SW480 (cell line): Measurements from ENCODE around the gene DET1.
"Not testable (repeated sequence)": the region's sequence is repeated elsewhere in the genome, so short reads cannot be mapped to it uniquely, and the experiment has no call there.

Experiments
- DNase-seq: peaks from one replicate; pipeline ENCODE4 v3.0.0-alpha.2; 2016; ENCODE audit warnings: low spot score

The DET1 gene

DNA sequence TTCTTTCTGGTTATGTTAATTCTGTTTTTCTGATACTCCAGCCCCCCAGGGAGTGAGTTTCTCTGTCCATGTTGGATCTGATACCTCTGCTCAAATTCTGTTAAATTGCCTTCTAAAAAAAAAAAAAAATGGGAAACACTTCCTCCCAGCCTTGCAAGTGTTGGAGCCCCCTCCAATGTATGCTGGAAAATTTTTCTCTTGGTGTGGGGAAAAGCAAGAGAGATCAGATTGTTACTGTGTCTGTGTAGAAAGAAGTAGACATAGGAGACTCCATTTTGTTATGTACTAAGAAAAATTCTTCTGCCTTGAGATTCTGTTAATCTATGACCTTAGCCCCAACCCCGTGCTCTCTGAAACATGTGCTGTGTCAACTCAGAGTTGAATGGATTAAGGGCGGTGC lies 6.1 kb downstream of the DET1 start:
- DNase-seq, result not testable (repeated sequence)

- DNase-seq, result no peak
Observed at GRCh38 chr15:88539441-88539840, 7.0 kb downstream of the DET1 start.

DNA sequence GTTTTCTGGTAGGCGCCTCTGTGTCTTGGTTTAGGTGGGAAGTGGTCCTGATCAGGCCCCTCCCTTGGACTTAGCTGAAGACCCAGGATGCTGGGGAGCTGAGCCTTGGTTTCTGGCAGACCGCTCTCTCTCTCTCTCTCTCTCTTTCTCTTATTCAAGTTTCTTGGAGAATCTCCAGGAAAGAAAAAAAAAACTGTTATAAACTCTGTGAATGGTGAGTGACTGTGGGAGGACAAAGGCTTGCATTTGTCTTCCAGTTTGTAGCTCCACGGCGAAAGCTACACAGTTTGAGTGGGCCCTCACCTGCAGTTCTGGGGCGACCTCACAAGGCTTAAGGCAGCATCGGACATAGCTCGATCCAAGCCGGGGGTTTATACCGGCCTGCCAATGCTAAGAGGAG lies 7.5 kb downstream of the DET1 start:
- DNase-seq, result no peak

DNA sequence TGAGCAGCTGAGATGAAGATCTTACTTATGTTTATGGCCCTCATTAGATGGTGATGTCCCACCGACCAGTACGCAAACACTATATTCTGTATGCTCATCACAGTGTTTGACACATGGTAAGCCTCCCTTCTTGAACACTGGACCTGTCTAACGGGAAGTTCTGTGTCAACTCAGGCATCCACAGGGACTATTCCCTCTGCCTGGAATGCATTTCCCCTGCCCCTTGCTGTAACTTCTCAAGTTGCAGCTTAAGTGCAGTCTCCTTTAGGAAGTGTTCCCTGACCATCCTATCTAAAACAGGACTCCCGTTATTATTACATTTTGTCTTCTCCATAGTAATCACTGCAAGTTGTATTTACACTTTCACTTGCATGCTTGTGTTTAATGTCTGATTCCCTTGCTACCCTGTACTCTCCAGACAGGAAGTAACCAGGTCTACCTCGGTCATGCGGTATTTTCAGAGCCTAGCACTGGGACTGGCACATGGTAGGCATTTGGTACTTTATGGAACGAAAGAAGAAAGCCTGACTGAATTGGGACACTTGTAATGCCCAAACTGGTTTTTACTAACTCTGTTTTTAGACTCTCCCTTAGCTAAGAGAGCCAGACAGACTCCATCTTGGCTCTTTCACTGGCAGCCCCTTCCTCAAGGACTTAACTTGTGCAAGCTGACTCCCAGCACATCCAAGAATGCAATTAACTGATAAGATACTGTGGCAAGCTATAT lies 8.7 kb downstream of the DET1 start:
- DNase-seq, result no peak

- no peak for DNase-seq
Observed at GRCh38 chr15:88535607-88536313, 10.7 kb downstream of the DET1 start.

- no peak for DNase-seq
Observed at GRCh38 chr15:88535100-88535499, 11.4 kb downstream of the DET1 start.

DNA sequence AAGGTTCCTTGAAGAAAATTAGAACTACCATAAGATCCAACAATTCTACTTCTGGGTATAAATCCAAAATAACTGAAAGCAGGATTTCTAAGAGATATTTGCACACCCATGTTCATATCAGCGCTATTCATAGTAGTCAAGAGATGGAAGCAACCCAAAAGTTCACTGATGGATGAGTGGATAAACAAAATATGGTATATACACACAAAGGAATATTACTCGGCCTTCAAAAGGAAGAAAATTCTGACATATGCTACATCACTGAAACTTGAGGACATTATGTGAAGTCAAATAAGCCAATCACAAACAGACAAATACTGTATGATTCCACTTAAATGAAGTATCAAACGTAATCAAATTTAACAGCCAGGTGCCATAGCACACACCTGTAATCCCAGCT lies 13.1 kb downstream of the DET1 start:
- no peak for DNase-seq

DNA sequence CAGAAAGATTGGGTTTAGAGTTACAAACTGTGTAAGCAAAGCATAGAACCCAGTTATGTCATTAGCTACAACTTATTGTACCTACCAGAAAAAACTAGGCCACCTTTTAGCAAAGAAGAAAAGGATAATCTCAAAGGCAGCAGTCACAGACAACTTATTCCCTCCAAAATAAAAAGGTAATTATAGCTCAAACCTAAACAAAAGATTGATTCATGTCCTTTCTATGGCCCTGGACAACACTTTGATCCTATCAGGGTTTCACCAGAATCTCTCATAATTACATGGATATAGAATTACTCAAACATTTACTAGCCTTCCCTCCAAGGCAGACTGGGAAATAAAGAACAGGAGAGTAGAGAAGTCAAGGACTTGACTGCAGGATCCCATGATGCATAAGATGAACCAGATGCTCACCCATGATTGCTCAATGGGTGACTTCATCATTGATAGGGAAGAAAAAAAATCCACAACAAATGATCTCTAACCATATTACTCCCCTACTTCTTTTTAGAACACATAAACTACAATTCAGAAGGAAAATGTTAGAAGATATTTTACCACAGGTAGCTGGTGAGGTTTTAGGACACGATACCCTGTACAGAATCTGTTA lies 17.4 kb downstream of the DET1 start:
- DNase-seq, result no peak

GRCh38 chr15:88526247-88526879 lies 20.1 kb downstream of the DET1 start:
- no peak for DNase-seq

DNA sequence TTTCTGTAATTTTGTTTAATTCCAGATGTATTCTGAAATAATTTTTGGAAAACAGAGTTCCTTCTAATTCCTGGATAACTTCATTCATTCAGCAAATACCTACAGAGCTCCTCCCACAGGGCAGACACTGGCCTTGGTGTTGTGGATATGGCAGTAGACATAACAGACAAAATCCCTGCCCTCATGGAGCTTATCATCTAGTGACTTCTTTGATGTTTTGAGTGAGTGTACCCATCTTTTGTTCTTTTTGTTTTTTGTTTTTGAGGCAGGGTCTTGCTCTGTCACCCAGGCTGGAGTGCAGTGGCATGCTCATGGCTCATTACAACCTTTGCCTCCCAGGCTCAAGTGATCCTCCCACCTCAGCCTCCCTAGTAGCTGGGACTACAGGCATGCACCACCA lies 21.1 kb downstream of the DET1 start:
- no peak for DNase-seq

- not testable (repeated sequence) for DNase-seq
Observed at GRCh38 chr15:88524094-88524493, 22.4 kb downstream of the DET1 start.

DNA sequence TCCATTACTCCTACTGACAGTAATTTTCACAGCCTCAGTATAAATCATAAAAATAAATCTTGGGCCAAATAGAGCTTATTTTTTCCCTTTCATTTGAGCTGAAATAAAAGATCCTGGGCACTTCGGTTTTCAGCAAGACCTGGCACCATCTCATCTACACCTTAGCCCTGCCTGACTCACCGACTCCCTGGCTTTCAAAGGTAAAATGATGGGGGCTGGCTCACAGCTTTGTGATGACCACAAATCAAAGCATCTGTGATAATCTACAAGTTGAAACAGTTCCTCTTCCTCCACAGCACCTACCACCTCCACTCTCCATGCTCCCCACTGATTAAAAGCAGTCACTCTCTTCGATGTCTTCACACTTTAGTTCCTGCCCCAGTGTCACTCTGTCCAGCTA lies 27.6 kb downstream of the DET1 start:
- DNase-seq, result no peak

GRCh38 chr15:88513195-88513594 lies 33.3 kb downstream of the DET1 start:
- DNase-seq, result peak; percentile 23

GRCh38 chr15:88512601-88513000 lies 33.9 kb downstream of the DET1 start:
- no peak for DNase-seq

DNA sequence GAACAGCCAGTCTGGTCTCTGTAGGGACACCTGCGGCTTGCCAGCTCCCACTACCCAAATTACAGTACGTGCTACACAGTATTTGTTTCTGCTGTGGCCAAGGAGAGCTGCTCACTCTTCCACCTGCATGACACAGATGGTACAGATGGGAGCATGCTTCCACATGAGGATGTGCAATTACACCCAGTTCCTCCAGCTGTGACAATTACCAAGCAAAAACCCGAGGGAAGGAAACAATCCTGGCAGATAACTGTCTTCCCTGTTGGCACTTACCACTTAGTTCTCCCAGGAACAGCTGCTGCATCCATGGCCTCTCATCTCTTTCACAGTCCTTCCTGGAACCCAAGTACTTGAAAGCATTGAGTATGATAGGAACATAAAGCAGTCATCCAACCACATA lies 34.4 kb downstream of the DET1 start:
- no peak for DNase-seq

GRCh38 chr15:88511161-88511560 lies 35.3 kb downstream of the DET1 start:
- no peak for DNase-seq

GRCh38 chr15:88509964-88510363 lies 36.5 kb downstream of the DET1 start:
- DNase-seq, result no peak

DNA sequence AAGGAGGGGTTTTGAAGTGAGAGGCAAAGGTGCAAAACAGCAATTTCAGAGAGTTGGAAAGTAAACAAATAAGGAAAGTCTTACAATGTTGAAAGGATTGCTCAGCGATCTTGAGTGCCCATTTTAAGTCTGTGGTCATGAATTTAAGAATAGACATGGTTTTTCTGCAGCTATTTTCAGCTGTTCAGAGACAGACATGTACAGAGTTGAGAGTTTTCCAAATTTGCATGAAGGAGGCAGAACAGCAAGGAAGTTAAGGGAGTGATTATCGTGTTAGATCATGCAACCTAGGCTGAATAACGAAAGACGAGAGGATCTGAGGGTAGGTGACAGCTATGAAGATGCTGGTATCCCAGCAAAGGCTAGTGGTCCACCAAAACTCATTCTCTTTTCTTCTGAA lies 37.2 kb downstream of the DET1 start:
- DNase-seq, result no peak

DNA sequence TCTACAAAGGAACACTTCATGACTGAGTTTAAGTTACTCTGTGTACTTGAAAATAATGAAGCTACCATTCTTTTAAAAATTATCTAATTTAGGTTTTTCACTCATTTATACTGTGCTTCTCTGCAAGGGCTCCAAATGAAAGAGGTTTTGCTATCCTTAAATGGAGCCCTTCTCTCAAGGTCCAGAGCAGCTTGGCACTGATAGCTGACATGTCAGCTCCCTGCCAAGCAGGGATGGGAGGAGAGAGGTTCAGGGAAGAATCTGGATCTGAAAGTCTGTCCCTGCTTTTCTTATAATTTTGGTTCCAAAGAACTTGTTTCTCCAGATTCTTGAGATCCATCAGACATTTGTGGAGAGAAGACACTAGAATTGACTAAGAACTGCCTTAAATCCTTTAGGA lies 39.9 kb downstream of the DET1 start:
- no peak for DNase-seq

GRCh38 chr15:88505721-88506120 lies 40.8 kb downstream of the DET1 start:
- no peak for DNase-seq

- no peak for DNase-seq
Observed at GRCh38 chr15:88504445-88504844, 42.0 kb downstream of the DET1 start.

DNA sequence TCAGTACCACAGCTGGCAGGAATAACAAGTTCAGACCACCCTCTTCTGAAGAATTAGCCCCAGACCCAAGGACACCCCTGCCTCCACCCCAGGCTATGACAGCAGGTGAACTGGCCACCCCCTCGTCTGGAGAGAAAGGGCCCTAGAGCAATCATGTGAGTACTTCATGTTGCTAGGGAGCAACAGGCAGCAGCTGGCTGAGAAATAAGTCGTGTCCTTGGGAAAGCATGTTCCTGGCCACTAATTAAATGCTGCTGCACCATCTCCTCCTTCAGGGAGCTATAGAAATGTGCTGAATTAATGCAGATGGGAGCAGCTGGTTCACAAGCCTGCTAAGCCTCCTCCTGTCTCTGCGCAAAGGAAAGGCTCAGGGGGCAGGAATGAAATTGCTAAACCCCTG lies 47.5 kb downstream of the DET1 start:
- no peak for DNase-seq
